NCI-H1048 (cell line): ENCODE results near the gene PANX3.
"Not testable (repeated sequence)": the region's sequence is repeated elsewhere in the genome, so short reads cannot be mapped to it uniquely, and the experiment has no call there.

Source experiments
- DNase-seq: peaks from one replicate; lab custom pipeline; 2025; lab: John Stamatoyannopoulos, UW

PANX3 gene, protein sequence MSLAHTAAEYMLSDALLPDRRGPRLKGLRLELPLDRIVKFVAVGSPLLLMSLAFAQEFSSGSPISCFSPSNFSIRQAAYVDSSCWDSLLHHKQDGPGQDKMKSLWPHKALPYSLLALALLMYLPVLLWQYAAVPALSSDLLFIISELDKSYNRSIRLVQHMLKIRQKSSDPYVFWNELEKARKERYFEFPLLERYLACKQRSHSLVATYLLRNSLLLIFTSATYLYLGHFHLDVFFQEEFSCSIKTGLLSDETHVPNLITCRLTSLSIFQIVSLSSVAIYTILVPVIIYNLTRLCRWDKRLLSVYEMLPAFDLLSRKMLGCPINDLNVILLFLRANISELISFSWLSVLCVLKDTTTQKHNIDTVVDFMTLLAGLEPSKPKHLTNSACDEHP

DNA sequence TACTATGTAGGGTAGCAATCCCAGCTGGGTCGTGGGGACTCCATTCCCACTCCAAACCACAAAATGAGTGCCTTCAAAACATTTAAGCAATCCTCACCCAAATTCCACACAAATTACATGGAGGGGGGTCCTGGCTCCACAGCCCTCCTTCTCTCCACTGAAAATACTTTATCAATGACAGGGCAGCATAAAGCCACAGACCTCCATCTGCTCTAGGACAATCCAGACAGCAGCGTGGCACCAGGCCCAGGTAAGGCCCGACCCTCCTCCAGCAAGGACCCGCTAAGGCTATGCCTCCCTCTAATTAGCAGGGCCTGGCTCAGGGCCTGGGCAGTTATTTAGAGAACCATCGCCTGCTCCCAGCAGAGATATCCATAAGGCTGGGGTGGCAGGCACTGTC is at the start of gene PANX3:
PANX3 (plus strand) TSS at position 365 of the 400 bp plus-strand sequence. CDS start 129 bp downstream, outside the sequence.
- no peak for DNase-seq

DNA sequence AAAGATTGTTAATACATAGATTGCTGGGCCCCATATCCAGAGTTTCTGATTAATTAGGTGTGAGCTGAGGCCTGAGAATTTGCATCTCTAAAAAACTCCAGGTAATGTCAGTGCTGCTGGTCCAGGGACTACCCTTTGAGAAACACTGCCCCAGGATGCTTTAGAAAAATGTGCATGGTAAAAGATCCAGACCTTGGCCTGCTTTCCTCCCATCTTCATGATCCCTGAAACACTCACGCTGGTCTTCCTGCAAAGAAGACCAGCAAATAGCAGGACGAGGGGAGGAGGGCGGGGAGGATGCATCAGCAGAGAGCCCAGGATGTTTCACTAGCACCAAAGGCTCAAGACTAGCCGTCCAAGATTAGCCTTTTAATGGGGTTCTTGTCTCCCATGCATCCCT is 41.5 kb upstream of the PANX3 start, which contains the start of gene OR8A1:
OR8A1 (plus strand) TSS at position 301 of the 400 bp plus-strand sequence. CDS start 123 bp downstream, outside the sequence.
- no peak for DNase-seq

DNA sequence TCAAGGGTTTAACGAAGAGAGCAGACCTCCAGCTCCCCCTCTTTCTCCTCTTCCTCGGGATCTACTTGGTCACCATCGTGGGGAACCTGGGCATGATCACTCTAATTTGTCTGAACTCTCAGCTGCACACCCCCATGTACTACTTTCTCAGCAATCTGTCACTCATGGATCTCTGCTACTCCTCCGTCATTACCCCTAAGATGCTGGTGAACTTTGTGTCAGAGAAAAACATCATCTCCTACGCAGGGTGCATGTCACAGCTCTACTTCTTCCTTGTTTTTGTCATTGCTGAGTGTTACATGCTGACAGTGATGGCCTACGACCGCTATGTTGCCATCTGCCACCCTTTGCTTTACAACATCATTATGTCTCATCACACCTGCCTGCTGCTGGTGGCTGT is 41.1 kb upstream of the PANX3 start:
- no peak for DNase-seq

DNA sequence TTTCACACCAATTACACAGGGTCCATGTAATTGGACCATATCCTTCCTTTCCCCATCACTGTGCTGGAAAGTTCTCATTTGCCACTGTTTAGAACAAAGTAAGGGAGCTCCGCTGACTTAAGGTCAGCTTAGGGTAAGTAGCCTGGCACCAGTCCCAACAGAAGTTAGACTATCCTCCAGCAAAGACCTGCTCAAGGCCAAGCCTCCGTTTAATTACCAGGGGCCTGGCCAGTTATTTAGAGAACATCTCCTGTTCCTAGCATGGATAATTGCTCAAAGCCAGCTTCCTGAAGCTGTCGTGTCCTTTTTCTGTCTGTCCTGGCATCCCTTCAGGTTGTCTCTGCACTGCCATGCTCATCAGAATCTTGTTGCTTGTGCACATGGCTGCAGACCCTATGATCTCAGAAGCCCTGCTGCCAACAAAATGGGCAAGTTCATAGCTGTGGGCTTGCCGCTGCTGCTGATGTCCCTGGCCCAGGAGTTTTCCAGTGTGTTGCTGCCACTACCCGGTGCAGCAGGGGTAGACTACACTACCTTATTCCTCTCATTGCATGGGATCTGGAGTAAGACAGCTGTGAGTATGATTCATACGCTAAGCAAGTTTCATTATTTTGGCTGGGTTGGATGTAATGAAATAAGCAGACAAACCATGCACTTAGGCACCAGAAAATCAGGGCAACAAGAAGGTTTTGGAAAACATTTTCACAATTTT is 33.4 kb upstream of the PANX3 start:
- DNase-seq, result no peak

DNA sequence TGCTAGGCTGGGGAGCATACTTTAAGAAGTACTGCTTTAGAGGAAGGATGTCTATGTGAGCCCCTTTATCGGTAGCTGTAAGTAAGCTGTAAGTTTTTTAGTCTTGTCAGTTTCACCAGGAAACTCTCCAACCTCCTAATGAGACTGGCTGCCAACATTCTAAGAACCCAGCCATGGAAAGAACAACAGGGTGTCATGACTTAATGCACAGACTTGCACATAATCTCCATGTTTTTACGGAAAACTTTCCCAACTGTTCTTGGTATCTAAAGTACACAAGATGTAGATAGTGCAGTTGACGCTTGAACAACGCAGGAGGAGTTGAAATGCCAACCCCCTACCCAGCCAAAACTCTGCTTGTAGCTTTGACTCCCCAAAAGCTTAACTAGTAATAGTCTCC is 32.5 kb upstream of the PANX3 start:
- no peak for DNase-seq

DNA sequence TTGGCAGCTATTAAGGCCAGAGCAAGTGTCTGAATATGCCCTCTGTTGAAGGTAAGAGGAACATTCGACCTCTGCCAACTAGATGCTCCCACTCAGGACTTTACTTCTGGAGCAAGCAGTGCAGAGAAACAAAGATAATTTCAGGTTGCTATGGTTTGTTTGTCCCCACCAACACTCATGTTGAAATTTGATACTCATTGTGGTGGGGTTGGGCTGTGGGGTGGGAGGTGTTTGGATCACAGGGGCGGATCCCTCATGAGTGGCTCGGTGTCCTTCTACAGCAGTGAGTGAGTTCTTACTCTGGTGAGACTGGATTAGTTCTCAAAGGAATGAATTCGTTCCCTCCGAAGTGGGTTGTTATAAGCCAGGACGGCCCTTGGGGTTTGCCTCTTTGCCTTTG is 29.4 kb upstream of the PANX3 start:
- no peak for DNase-seq

DNA sequence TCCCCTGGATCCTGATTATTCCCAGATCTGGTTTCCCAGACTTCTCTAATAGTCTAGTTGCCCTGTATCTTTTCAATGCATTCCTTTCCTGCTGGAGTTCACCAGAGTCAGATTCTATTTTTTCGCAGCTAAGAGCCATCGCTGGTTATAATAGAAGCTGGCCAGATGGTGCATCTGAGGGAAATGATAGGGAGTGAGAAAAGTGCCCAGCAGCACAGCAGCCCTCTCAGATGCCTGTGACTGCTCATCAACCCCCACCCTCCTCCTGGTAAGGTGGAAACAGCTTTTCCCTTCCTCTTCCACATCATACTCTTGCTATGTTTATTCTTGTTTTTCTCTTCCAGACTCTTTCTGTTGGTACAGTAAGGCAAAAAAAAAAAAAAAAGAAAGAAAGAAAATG is 28.7 kb upstream of the PANX3 start:
- no peak for DNase-seq

DNA sequence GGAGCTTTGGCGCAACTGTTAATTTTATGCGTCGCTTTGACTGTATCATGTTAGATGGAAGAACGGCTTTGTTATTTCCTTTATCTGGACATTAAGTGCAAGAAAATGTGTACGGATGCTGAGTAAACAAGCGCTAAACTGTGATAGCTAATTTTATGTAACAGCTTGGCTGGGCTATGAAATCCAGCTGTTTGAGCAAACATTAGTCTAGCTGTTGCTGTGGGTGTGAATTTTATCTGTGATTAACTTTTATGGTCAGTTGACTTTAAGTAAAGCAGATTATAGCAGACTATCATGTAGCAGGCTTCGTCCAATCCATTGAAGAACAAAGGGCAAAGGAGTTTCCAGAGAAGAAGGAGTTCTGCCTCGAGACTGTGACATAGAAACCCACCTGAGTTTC is 27.4 kb upstream of the PANX3 start:
- DNase-seq, result no peak

DNA sequence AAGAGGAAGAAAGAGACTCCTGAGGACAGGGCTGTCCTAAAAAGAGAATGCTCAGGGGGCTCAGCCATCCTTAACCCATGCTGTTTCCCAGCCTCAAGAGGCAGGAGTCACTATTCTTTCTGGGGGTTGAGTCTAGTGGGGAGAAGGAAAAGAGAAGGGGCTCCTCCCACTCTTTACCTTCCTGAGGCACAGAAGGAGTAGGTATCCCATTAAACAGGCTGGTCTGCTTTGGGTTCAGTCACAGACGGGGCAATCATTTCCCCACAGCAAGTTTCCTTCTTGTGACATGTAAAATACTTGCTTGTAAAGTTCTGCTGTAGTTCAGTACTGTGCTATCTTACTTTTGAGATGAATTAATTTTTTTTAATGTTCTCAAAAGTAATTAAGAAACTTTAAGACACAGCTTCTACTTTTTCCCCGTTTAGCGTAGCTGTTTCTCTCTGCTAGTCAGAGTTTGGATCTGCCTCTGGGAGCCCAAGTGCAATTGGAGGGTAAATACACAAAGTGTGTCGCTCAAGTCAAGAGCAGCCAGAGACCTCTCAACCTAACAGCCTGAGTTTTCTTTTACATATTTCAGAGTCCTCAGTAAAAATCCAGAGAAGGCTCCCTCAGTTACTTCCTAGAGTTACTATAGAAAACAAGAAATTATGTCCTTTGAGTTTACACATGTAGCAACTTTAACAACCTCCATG is 26.4 kb upstream of the PANX3 start:
- DNase-seq, result no peak

DNA sequence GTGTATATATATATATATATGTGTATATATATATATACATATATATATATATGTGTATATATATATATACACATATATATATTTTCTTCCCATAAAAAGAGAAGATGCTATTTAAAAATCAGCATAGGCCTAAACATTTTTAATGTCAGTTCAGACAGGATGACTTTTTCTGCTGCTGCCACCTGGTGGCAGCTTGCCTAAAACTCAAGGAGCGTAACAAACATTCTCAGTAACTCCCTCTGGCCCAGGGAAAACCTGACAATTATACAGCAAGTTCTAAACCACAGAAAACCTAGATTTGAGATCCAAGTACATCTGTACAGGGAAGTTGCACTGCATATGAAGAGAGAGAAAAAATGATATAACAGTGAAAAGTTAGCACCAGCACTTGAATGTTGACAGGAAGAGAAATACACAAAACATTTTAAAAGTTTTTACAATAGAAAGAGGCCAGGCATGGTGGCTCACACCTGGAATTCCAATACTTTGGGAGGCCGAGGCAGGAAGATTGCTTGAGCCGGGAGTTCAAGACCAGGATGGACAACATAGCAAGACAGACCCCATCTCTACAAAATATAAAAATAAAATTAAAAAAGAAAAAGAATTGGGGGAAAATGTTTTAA is 24.9 kb upstream of the PANX3 start:
- no peak for DNase-seq

DNA sequence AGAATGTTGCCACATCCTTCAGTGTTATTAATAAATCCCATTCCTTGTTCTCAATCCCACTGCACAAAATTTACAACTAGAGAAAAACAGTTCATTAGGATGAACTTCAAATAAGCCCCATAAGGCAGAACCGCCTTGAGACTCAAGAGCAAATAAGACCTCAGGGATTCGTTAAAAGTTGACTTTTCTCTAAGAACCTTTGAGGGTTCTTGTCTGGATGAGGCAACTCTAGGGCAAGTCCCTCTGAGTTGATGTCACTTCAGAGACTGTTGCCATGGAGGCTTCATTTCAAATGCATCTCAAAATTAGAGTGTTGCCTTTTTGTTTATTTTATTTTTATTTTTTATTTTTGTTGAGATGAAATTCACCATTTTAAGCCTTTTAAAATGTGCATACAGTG is 19.8 kb upstream of the PANX3 start:
- no peak for DNase-seq

DNA sequence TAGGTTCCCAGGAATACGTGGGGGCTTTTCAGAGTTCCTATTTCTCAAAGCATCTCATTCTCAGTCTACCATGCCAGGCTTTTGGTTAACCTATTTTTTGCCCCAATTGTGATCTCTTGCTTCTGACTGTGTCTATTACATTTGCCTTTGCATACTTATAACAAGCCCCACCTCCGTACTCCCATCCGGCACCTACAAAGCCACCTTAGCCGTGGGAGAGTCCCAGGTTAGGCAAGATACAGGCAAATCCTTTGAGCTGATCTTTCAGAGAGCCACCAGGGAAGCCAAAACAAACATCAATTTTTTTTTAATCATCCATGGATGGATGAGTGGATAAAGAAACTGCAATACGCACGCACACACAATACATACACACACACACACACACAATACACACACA is 18.6 kb upstream of the PANX3 start:
- DNase-seq, result no peak

DNA sequence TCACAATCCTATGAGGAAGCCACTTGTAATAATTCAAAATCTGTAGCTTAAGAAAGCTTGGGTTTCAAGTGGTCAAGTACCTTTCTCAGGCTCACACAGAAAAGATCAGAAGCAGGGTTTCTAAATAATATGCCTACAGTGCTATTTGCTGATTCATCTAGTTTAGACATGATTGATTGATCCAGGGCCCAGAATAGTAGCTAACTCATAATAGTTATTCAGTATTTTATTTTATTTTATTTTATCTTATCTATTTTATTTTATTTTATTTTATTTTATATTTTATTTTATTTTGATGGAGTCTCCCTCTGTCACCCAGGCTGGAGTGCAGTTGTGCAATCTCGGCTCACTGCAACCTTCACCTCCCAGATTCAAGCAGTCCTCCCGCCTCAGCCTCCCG is 15.9 kb upstream of the PANX3 start:
- DNase-seq, result no peak

DNA sequence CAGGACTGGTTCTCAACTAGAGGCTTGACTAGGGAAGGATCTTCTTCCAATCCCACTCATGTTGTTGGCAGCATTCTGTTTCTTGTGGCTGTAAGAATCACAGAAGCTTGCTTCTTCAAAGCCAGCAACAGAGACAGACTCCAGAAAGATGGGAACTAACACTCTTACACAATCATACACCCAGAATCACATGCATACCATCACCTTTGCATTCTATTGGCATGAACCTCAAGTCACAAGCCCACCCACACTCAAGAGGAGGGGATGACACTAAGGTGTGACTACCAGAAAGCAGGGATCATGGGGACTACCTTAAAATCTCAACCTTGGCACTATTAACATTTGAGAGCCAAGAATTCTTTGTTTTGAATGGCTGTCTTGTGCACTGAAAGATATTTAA is 13.6 kb upstream of the PANX3 start:
- no peak for DNase-seq

DNA sequence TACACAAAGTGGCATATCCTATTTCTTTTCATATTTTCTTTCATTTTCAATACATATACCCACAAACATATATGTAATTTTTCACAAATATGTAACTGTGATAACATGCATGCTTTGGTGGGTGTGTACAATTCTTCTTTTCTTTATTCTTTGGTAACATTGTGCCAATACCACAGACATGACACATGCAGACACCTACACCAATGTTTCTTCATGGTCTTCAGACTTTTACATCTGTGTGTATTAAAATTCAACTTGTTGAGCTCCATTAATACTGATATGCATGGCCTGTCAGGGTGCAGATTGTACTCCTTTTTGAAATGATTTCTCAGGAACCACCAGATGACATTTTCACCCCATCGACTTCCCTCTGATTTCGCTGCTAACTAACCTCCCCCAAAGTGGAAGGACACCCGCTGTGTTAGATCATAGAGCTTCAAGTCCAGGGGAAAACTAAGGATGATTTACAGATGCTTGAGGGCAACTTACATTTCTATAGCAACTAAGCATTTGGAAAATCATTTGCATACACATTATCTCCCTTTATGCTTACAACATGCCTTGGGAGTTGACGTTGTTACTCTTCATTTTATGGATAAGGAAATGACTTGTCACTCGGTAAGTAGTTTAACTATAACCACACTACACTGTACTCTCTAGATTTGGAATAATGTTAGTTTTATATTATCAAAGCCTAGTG is 10.5 kb upstream of the PANX3 start:
- no peak for DNase-seq

DNA sequence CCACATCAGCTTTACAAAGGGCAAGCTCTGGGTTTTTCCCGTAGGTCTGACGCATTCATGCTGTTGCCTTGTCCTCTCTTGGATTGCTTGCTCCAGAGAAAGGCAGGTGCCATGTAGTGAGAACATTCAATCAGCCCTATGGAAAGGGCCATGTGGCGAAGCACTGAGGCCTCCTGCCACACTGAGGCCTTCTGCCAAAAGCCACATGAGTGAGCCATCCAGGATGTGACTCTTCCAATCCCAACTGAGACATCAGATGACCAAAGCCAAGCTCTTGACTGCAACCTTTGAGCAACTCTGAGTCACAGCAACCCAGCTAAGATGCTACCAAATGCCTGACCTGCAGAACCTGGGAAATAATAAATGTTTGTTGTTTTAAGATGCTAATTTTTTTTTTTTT is 9.0 kb upstream of the PANX3 start:
- no peak for DNase-seq

DNA sequence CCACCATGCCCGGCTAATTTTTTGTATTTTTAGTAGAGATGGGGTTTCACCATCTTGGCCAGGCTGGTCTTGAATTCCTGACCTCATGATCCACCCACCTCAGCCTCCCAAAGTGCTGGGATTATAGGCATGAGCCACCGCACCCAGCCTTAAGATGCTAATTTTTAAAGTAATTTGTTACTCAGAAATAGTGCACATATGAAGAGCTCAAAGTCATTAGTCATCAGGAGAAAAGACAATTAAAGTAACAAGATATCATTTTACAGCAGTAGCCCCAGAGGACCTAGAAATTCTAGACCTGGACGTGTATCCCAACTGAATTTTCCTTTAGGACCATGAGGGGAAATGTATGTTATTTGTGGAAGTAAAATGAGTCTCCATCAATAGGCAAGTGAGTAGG is 8.5 kb upstream of the PANX3 start:
- not testable (repeated sequence) for DNase-seq

DNA sequence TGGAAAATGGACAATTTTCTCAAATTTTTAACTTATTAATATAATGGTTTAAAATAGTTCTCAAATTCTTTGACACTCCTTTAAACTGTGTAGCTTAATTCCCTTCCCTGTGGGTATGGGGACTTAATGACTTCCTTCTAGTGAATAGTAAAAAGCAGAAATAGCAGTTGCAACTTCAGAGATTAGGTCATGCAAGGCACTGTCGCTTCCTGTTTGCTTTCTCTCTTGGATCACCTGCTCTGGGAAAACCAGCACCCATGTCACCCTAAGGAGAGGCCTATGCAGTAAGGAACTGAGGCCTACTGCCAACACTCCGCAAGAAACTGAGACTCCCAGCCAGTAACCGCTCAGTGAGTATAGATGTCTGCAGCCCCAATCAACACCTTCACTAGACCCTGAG is 5.5 kb upstream of the PANX3 start:
- DNase-seq, result no peak

DNA sequence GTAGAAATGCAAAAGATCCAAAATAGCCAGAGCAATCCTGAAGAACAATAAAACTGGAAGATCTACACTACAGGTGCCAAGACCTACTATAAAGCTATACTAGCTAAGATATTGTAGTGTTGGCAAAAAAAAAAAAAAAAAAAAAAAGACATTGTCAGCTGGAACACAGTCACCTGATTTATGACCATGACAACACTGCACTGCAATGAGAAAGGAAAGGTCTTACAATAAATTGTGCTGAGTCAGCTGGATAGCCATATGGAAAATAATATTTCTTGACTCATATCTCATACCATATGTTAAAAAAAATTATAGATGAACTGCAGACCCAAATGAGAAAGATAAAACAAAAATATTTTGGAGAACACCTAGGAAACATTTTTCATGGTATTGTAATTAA is 3.1 kb upstream of the PANX3 start:
- DNase-seq, result no peak

DNA sequence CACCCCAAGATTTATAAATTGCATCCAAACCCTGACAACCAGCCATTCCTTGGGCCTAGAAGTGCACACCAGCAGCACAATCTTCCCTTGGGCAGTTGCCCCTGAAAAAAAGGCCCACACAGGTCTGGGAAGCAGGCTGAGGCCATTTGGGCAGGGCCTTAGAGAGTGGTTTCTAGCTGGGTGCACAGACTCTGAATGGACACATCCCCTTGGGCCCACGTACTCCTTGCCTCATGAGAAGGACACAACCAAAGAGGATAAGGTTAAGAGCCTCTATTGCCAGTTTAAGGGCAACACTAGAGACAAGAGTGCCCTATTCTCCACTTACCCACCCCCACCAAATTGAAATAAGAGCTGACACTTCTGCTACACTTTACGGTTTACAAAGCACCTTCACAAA is 933 bp upstream of the PANX3 start:
- no peak for DNase-seq

DNA sequence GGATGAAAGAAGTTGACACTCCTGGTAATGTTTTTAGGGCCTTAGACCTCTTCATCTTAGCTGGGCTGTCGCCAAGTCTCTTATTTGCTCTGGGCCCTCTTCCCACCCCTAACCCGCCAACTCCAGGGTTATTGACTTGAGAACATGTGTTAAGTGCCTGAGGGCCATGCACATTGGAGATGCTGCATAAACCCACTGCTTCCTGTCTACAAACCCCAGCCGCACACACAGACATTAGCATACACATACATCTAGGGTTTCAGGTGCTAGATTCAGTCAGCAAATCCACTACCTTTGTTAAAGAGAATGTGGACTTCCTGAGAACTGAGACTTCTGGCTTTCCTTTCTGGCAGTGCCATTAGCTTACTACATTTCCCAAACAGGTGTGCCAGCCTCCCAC is 817 bp downstream of the PANX3 start:
- DNase-seq, result no peak
